HCT116 (cell line): ENCODE data around the gene CDC42BPB.

Experiments used
- CBX3 ChIP-seq: IDR thresholded peaks from 2 replicates; pipeline ENCODE4 v1.6.1; 2012; ENCODE audit warnings: low read depth
- CEBPB ChIP-seq: IDR thresholded peaks from 2 replicates; pipeline ENCODE4 v1.6.1; 2012; ENCODE audit warnings: low read depth
- EZH2 ChIP-seq: fragments of 200-600 bp; sonication (generic); IDR thresholded peaks from 2 replicates; pipeline ENCODE4 v1.6.1; 2017; ENCODE audit warnings: antibody characterized with exemption, mixed run types
- EZH2phosphoT487 ChIP-seq: fragments of 200-600 bp; IDR thresholded peaks from 2 replicates; pipeline ENCODE4 v1.6.1; 2018; ENCODE audit warnings: antibody characterized with exemption, borderline replicate concordance
- POLR2A ChIP-seq: IDR thresholded peaks from 2 replicates; pipeline ENCODE4 v1.7.0; 2011; ENCODE audit warnings: borderline replicate concordance; ENCODE audit not compliant: insufficient read depth, insufficient read length; ENCODE audit errors: extremely low read depth
- POLR2AphosphoS5 ChIP-seq: IDR thresholded peaks from 2 replicates; pipeline ENCODE4 v1.6.1; 2011; ENCODE audit warnings: mild to moderate bottlenecking, low read depth, low read length, moderate library complexity
- RAD21 ChIP-seq: IDR thresholded peaks from 2 replicates; pipeline ENCODE4 v1.6.1; 2012; ENCODE audit warnings: low read depth, mild to moderate bottlenecking
- SIN3A ChIP-seq: IDR thresholded peaks from 2 replicates; pipeline ENCODE4 v1.6.1; 2012; ENCODE audit warnings: low read depth
- SP1 ChIP-seq: IDR thresholded peaks from 2 replicates; pipeline ENCODE4 v1.6.1; 2012; ENCODE audit warnings: low read depth
- TCF7L2 ChIP-seq: IDR thresholded peaks from 2 replicates; pipeline ENCODE4 v1.7.0; 2011; ENCODE audit warnings: borderline replicate concordance, inconsistent platforms; ENCODE audit not compliant: insufficient read depth, insufficient read length; ENCODE audit errors: extremely low read depth
- ZFX ChIP-seq: fragments of 450-650 bp; IDR thresholded peaks from 2 replicates; pipeline ENCODE4 v1.6.1; 2017
- ZNF274 ChIP-seq: fragments of 200-500 bp; sonication (Bioruptor generic); IDR thresholded peaks from 2 replicates; pipeline ENCODE4 v1.6.1; 2014; ENCODE audit warnings: mild to moderate bottlenecking, low read depth, low read length, inconsistent platforms
- TF ChIP-seq, protein P1 (sequence below), 3 experiments: fragments of 200-600 bp in 1 of 3; sonication (generic) in 1 of 3; IDR thresholded peaks in 2 of 3; conservative IDR thresholded peaks in 1 of 3; 2 replicates each; pipeline ENCODE4 v1.5.1; 2012 to 2017; ENCODE audit warnings: low read depth in 2 of 3, low read length in 2 of 3, antibody characterized with exemption in 1 of 3, borderline replicate concordance in 1 of 3, control low read depth in 1 of 3, mild to moderate bottlenecking in 1 of 3, mixed read lengths in 1 of 3, mixed run types in 1 of 3, moderate library complexity in 1 of 3; ENCODE audit not compliant: insufficient read depth in 1 of 3
- TF ChIP-seq, protein P2 (sequence below): IDR thresholded peaks from 2 replicates; pipeline ENCODE4 v1.6.1; 2012

DNA sequence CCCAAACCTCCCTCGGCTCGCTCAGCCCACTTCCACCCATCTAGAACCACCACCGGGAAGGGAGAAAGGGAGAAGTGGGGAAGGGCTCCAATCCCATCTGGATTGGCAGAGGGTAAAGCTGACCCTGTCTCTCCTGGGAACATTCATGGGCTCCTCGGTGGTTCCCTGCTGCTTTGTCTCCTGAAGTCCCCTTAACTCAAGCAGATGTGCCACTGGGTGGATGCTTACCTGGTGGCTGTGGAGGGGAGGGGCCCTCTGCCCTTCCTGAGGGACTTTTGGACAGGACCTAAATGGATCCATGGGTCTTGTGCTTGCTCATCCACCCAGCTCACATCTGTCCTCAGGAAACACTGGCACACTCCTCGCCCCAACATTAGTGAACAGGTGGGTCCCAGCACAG lies 2.2 kb upstream of the CDC42BPB start:
- TF ChIP-seq SP1: no peak
- TF ChIP-seq, protein P1, sequence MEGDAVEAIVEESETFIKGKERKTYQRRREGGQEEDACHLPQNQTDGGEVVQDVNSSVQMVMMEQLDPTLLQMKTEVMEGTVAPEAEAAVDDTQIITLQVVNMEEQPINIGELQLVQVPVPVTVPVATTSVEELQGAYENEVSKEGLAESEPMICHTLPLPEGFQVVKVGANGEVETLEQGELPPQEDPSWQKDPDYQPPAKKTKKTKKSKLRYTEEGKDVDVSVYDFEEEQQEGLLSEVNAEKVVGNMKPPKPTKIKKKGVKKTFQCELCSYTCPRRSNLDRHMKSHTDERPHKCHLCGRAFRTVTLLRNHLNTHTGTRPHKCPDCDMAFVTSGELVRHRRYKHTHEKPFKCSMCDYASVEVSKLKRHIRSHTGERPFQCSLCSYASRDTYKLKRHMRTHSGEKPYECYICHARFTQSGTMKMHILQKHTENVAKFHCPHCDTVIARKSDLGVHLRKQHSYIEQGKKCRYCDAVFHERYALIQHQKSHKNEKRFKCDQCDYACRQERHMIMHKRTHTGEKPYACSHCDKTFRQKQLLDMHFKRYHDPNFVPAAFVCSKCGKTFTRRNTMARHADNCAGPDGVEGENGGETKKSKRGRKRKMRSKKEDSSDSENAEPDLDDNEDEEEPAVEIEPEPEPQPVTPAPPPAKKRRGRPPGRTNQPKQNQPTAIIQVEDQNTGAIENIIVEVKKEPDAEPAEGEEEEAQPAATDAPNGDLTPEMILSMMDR (IDR thresholded peaks at IDR 0.05 in 2 of 3, conservative IDR thresholded peaks at IDR 0.05 in 1 of 3; ENCODE audit: borderline replicate concordance in 1 of 3, insufficient read depth in 1 of 3, low read depth in 2 of 3, low read length in 2 of 3): no peak
- TF ChIP-seq POLR2A: no peak
- TF ChIP-seq POLR2AphosphoS5: no peak
- TF ChIP-seq SIN3A: no peak
- TF ChIP-seq, protein P2, sequence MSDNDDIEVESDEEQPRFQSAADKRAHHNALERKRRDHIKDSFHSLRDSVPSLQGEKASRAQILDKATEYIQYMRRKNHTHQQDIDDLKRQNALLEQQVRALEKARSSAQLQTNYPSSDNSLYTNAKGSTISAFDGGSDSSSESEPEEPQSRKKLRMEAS: no peak
- no peak for TF ChIP-seq CEBPB
- TF ChIP-seq CBX3: no peak
- no peak for TF ChIP-seq ZFX
- no peak for TF ChIP-seq EZH2phosphoT487
- no peak for TF ChIP-seq RAD21
- TF ChIP-seq ZNF274: no peak
- no peak for TF ChIP-seq EZH2
- TF ChIP-seq TCF7L2: no peak
